ENCODE measurements around the gene KRTAP5-6.

KRTAP5-6 gene

DNA sequence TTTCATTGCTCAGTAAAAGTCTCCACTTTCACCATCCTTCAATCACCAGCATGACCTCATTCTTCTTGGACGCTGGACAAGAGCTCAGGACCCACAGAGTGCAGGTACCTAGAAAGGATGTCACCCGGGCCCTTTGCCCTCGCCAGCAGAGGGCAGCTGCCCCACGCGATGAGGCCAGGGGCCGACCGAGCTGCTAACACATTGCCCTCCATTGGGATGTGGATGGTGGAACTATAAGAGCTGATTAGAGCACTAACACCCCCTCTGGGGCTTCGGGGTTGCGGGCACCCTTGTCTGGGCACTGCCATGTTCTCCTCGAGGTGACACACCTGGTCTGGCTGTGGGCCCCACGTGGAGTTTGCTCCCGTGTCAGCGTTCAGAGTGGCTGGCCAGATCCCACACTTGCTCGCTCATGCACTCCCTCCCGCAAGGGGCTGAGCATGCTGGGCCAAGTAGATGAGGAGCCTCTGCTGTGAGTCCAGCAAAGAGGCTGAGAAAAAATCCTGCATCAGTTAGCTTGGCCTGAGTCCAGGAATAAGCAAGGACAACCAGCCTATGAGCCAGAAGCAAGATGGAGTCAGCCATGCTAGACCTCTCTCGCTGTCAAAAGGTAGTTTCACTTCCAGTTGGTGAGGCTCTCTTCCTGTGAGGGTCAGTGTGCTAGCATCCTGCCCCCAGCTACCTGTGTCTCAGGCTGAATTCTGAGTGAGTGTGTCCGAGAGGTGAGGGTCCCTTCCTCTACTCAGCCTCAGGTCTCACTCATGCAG lies 9.8 kb downstream of the KRTAP5-6 start:
- TF ChIP-seq RAD21 (IDR thresholded peaks at IDR 0.05; ENCODE audit: low read depth) (peak; percentile 35; the same call in 1 of the 2 replicates), NFIC (IDR thresholded peaks at IDR 0.05) (no peak), CREB1 (IDR thresholded peaks at IDR 0.05; ENCODE audit: low read depth) (no peak), REST (IDR thresholded peaks at IDR 0.05; ENCODE audit: low read depth) (no peak), TAF1 (IDR thresholded peaks at IDR 0.05; ENCODE audit: low read depth) (no peak), YY1 (IDR thresholded peaks at IDR 0.05; ENCODE audit: low read depth) (no peak), ZBTB7A (IDR thresholded peaks at IDR 0.05; ENCODE audit: low read depth) (no peak)

GRCh38 chr11:1707751-1708150 lies 10.8 kb downstream of the KRTAP5-6 start:
- TF ChIP-seq TCF12 (IDR thresholded peaks at IDR 0.05; ENCODE audit: low read depth) (no peak), EGR1 (IDR thresholded peaks at IDR 0.05) (no peak), TEAD4 (IDR thresholded peaks at IDR 0.05) (no peak), RAD21 (IDR thresholded peaks at IDR 0.05; ENCODE audit: low read depth) (no peak), ZBTB7A (IDR thresholded peaks at IDR 0.05; ENCODE audit: low read depth) (no peak), TAF1 (IDR thresholded peaks at IDR 0.05; ENCODE audit: low read depth) (no peak), CREB1 (IDR thresholded peaks at IDR 0.05; ENCODE audit: low read depth) (no peak), EP300 (IDR thresholded peaks at IDR 0.05; ENCODE audit: borderline replicate concordance) (no peak), REST (IDR thresholded peaks at IDR 0.05; ENCODE audit: low read depth) (no peak), CEBPB (IDR thresholded peaks at IDR 0.05) (no peak), FOXM1 (IDR thresholded peaks at IDR 0.05; ENCODE audit: borderline replicate concordance, low read depth) (no peak), NFIC (IDR thresholded peaks at IDR 0.05) (no peak), YY1 (IDR thresholded peaks at IDR 0.05; ENCODE audit: low read depth) (no peak)
- TF ChIP-seq, protein P1, sequence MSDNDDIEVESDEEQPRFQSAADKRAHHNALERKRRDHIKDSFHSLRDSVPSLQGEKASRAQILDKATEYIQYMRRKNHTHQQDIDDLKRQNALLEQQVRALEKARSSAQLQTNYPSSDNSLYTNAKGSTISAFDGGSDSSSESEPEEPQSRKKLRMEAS (IDR thresholded peaks at IDR 0.05), result no peak
- TF ChIP-seq, protein P2, sequence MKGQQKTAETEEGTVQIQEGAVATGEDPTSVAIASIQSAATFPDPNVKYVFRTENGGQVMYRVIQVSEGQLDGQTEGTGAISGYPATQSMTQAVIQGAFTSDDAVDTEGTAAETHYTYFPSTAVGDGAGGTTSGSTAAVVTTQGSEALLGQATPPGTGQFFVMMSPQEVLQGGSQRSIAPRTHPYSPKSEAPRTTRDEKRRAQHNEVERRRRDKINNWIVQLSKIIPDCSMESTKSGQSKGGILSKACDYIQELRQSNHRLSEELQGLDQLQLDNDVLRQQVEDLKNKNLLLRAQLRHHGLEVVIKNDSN (IDR thresholded peaks at IDR 0.05), result no peak

DNA sequence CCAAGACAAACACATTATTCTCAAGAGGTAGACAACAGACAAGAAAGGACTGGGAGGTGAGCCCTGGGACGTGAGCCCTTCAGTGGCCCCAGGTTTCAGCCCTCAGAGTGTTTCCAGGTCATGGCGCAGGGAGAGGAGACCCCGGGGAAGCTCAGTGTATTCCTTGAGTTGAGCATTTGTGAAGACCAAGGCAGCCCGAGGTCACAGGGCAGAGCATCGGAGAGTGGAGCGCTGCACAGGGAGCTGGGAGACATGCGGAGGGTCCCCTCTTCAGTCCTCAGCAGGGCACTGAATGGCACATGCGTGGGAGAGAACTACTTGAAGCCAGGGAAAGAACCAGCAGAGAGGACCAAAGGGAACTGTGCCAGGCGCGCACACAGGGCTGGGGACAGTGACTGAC lies 11.7 kb downstream of the KRTAP5-6 start:
- no peak for TF ChIP-seq TEAD4 (IDR thresholded peaks at IDR 0.05)
- no peak for TF ChIP-seq TCF12 (IDR thresholded peaks at IDR 0.05; ENCODE audit: low read depth)
- TF ChIP-seq EP300 (IDR thresholded peaks at IDR 0.05; ENCODE audit: borderline replicate concordance), result no peak
- TF ChIP-seq NFIC (IDR thresholded peaks at IDR 0.05), result no peak
- no peak for TF ChIP-seq REST (IDR thresholded peaks at IDR 0.05; ENCODE audit: low read depth)
- TF ChIP-seq, protein P1 (IDR thresholded peaks at IDR 0.05), result no peak
- TF ChIP-seq FOXM1 (IDR thresholded peaks at IDR 0.05; ENCODE audit: borderline replicate concordance, low read depth), result no peak
- TF ChIP-seq, protein P2 (IDR thresholded peaks at IDR 0.05), result no peak
- TF ChIP-seq CREB1 (IDR thresholded peaks at IDR 0.05; ENCODE audit: low read depth), result no peak
- no peak for TF ChIP-seq ZBTB7A (IDR thresholded peaks at IDR 0.05; ENCODE audit: low read depth)
- TF ChIP-seq TAF1 (IDR thresholded peaks at IDR 0.05; ENCODE audit: low read depth), result no peak
- TF ChIP-seq EGR1 (IDR thresholded peaks at IDR 0.05), result no peak
- TF ChIP-seq YY1 (IDR thresholded peaks at IDR 0.05; ENCODE audit: low read depth), result no peak
- no peak for TF ChIP-seq RAD21 (IDR thresholded peaks at IDR 0.05; ENCODE audit: low read depth)
